Mucosa of descending colon (tissue), 3 donors: ENCODE measurements around the gene DYNC1H1. TPM values are rescaled to one million over a fixed set of nuclear protein-coding genes. Genes with fewer than 3 reads are reported as not detected.

ENCODE experiments used
- ATAC-seq: fragments of 200-7000 bp; cut with Tn5 transposase; one replicate; pipeline ENCODE4 v1.9.1; 2020; ENCODE audit warnings: mild to moderate bottlenecking, moderate library complexity
- DNase-seq, 3 donors: peaks; one replicate each; pipeline ENCODE4 v3.0.0-alpha.2; 2020
- H3K36me3 ChIP-seq: fragments of 200-600 bp; one replicate; pipeline ENCODE4 v1.8.0; 2021; ENCODE audit warnings: low read depth, mild to moderate bottlenecking
- H3K4me1 ChIP-seq: fragments of 200-600 bp; one replicate; pipeline ENCODE4 v1.8.0; 2021; ENCODE audit warnings: low read depth, mild to moderate bottlenecking
- H3K4me3 ChIP-seq: fragments of 200-600 bp; one replicate; pipeline ENCODE4 v1.8.0; 2021; ENCODE audit warnings: mild to moderate bottlenecking
- H3K9me3 ChIP-seq: fragments of 200-600 bp; one replicate; pipeline ENCODE4 v1.8.0; 2021; ENCODE audit warnings: mild to moderate bottlenecking
- intact Hi-C, 2 donors: fragments of 100-400 bp; cut with DNase I in 1 of 2; cut with micrococcal nuclease in 1 of 2; formaldehyde crosslinking; loops; one replicate each; pipeline versions ENCODE4 v1.11.0 to v1.11.1; 2022; cut with DNase I, micrococcal nuclease
- total RNA-seq, 3 donors: library from RNA; stranded (reverse); fragmentation: NEBNext Ultra II Directional in 2 of 3; extraction: Animal tissue kit (Norgen Biotek cat#: 25700) in 2 of 3; gene quantifications; one replicate each; pipeline versions ENCODE4 v1.2.1 to v1.2.4, GENCODE V29; 2021 to 2023
- TF ChIP-seq, protein P1 (sequence below): fragments of 200-600 bp; IDR thresholded peaks from one replicate; pipeline ENCODE4 v1.8.0; 2022; ENCODE audit warnings: antibody characterized with exemption, mild to moderate bottlenecking
- donor health status: DM: no; HTN: no; CAD: no; lungs with moderate emphysema.
- donor health status: DM: no; HTN: no; CAD: no.
- donor health status: DM: no; HTN: yes; CAD: no.

DYNC1H1 gene
- total RNA-seq, 3 donors from 2014 or later = 403 to 547 (median 409) TPM

GRCh38 chr14:101972126-101972866, 7.9 kb downstream of the DYNC1H1 start:
- peaks cover 23% of the 10 kb centered on the region for H3K4me1 ChIP-seq
- intact Hi-C loops = no loop called here
- ATAC-seq = peak; percentile 100
- H3K36me3 ChIP-seq = no peaks in the 10 kb centered on the region
- H3K4me3 ChIP-seq = no peak overlapping the region
- peak; percentile 69 to 79 (median 78) for DNase-seq
- H3K9me3 ChIP-seq = no peaks in the 10 kb centered on the region
- TF ChIP-seq, protein P1, sequence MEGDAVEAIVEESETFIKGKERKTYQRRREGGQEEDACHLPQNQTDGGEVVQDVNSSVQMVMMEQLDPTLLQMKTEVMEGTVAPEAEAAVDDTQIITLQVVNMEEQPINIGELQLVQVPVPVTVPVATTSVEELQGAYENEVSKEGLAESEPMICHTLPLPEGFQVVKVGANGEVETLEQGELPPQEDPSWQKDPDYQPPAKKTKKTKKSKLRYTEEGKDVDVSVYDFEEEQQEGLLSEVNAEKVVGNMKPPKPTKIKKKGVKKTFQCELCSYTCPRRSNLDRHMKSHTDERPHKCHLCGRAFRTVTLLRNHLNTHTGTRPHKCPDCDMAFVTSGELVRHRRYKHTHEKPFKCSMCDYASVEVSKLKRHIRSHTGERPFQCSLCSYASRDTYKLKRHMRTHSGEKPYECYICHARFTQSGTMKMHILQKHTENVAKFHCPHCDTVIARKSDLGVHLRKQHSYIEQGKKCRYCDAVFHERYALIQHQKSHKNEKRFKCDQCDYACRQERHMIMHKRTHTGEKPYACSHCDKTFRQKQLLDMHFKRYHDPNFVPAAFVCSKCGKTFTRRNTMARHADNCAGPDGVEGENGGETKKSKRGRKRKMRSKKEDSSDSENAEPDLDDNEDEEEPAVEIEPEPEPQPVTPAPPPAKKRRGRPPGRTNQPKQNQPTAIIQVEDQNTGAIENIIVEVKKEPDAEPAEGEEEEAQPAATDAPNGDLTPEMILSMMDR = no peak

GRCh38 chr14:101973356-101973755, 9.0 kb downstream of the DYNC1H1 start:
- H3K36me3 ChIP-seq = no peaks in the 10 kb centered on the region
- peaks cover 17% of the 10 kb centered on the region for H3K4me1 ChIP-seq
- ATAC-seq (no peak), DNase-seq (no peak)
- TF ChIP-seq, protein P1 = no peak
- H3K4me3 ChIP-seq = no peak overlapping the region
- no peaks in the 10 kb centered on the region for H3K9me3 ChIP-seq
- intact Hi-C loops = no loop called here

- no peak for ATAC-seq
- peaks cover 15% of the 10 kb centered on the region for H3K4me1 ChIP-seq
- no peaks in the 10 kb centered on the region for H3K9me3 ChIP-seq
- TF ChIP-seq, protein P1 = no peak
- intact Hi-C loops = no loop called here
- DNase-seq = no peak
- no peak overlapping the region for H3K4me3 ChIP-seq
- no peaks in the 10 kb centered on the region for H3K36me3 ChIP-seq
Observed at GRCh38 chr14:101975231-101975630, 10.9 kb downstream of the DYNC1H1 start.

- TF ChIP-seq, protein P1 = no peak
- H3K4me3 ChIP-seq = no peak overlapping the region
- DNase-seq (no peak), ATAC-seq (no peak)
- intact Hi-C loops = no loop called here
- no peaks in the 10 kb centered on the region for H3K9me3 ChIP-seq
- peaks cover 2% of the 10 kb centered on the region for H3K4me1 ChIP-seq
- no peaks in the 10 kb centered on the region for H3K36me3 ChIP-seq
Observed at GRCh38 chr14:101977311-101978071, 13.1 kb downstream of the DYNC1H1 start.

GRCh38 chr14:101979666-101980065, 15.3 kb downstream of the DYNC1H1 start:
- Histone ChIP-seq H3K4me3 (no peak overlapping the region), H3K36me3 (no peaks in the 10 kb centered on the region), H3K9me3 (no peaks in the 10 kb centered on the region), H3K4me1 (no peaks in the 10 kb centered on the region)
- DNase-seq = no peak
- TF ChIP-seq, protein P1 = no peak
- intact Hi-C loops = loop anchor here in 1 of 2 donors (10.0 kb wide), 1 partner anchor 115 kb away; no protein-coding TSS in a partner anchor
- ATAC-seq = no peak
